GM18951 (cell line): ENCODE data around the gene GTF3C2.

Source experiments
- POLR2A ChIP-seq: IDR thresholded peaks from 4 replicates; pipeline ENCODE4 v1.6.1; 2011; ENCODE audit warnings: mild to moderate bottlenecking; ENCODE audit not compliant: insufficient read length, insufficient read depth; ENCODE audit errors: extremely low read depth
- in situ Hi-C: fragments of 300-500 bp; cut with MboI; formaldehyde crosslinking; loops from one replicate; pipeline ENCODE4 v1.12.0; 2022; ENCODE audit warnings: low sequenced_read_pairs, mixed read lengths, inconsistent platforms; ENCODE audit not compliant: unreplicated experiment

The GTF3C2 gene

DNA sequence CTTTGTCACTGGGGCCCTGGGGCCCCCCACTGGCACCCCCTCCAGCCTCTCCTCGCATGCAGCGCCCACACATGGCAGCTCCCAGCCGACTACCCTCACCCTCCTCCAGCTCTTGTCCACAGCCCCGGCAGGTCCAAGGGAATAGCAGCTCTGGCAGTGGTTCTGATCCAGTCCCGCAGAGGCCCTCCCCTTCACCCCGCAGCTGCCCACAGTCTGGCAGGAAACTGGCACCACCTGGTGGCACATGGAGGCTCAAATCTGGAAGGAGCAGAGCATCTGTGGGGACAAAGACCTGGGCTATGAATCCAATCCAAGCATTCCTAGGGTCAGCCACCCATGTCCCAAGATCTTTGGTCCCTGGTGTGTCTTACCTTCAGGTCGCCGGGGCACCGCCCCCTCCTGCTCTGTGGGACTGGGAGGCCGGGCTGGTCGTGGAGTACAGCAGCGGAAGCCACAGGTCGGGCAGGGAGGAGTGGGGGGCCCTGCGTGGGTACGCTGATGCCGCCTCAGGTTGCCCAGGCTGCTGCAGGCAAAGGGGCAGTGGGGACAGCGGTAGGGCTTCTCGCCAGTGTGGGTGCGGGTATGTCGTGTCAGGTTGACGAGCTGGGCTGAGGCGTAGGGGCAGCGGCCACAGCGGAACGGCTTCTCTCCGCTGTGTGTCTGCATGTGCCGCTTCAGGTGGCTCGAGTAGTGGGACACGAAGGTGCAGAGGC lies 21.7 kb upstream of the GTF3C2 start:
- in situ Hi-C loops = no loop called here
- peak; percentile 18 for TF ChIP-seq POLR2A

GRCh38 chr2:27377618-27378095 lies 21.1 kb upstream of the GTF3C2 start:
- in situ Hi-C loops = no loop called here
- TF ChIP-seq POLR2A = peak; percentile 7

GRCh38 chr2:27376866-27377617 lies 20.5 kb upstream of the GTF3C2 start:
- TF ChIP-seq POLR2A = peak; percentile 0
- in situ Hi-C loops = no loop called here

DNA sequence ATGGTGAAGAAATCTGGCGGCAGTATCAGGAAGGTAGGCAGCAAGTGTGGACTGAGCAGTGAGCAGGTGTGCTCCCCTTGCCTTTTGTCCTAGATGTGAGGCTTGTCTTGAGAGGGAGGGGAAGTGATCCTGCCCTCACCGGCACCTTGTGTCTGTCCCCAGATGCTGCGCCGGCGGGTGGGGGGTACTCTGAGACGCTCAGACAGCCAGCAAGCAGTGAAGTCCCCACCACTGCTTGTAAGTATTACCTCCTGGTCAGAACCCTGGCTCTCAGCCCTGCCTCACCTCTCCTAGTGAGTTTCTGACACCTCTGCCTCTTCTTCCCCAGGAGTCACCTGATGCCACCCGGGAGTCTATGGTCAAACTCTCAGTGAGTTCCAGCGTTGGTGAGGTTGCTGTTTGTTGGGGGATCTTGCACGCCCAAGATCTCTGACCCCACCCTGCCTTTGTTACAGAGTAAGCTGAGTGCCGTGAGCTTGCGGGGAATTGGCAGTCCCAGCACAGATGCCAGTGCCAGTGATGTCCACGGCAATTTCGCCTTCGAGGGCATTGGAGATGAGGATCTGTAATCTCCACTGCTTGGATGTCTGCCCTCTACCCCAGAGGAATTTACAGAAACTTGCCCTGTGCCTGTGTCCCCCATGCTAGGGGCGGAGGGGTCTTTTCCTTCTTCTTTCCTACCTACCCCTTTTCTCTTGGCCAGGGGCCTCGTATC lies 19.7 kb upstream of the GTF3C2 start:
- in situ Hi-C loops = no loop called here

DNA sequence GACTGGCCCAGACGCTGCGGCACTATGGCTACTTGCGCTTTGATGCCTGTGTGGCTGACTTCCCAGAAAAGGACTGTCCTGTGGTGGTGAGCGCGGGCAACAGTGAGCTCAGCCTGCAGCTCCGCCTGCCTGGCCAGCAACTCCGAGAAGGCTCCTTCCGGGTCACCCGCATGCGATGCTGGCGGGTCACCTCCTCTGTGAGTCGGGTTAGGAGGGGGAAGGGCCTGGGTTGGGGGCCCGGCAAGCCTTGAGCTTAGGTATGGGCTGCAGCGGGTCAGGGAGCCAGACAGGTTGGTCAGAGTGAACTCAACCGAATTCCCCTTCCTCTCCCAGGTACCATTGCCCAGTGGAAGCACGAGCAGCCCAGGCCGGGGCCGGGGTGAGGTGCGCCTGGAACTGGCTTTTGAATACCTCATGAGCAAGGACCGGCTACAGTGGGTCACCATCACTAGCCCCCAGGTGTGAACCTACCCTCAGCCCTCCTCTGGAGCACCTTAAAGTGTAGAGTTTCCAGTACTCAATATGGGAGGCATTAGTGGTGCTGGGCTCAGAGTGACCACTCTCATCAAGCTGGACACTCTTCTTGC lies 19.0 kb upstream of the GTF3C2 start:
- TF ChIP-seq POLR2A = no peak
- in situ Hi-C loops = no loop called here

More for the DNA sequence above, 19.7 kb upstream of the GTF3C2 start:
- no peak for TF ChIP-seq POLR2A

- TF ChIP-seq POLR2A = peak; percentile 22
- in situ Hi-C loops = no loop called here
Measured at GRCh38 chr2:27373567-27373966, 17.0 kb upstream of the GTF3C2 start.

GRCh38 chr2:27372937-27373336 lies 16.4 kb upstream of the GTF3C2 start:
- TF ChIP-seq POLR2A = no peak
- in situ Hi-C loops = no loop called here

DNA sequence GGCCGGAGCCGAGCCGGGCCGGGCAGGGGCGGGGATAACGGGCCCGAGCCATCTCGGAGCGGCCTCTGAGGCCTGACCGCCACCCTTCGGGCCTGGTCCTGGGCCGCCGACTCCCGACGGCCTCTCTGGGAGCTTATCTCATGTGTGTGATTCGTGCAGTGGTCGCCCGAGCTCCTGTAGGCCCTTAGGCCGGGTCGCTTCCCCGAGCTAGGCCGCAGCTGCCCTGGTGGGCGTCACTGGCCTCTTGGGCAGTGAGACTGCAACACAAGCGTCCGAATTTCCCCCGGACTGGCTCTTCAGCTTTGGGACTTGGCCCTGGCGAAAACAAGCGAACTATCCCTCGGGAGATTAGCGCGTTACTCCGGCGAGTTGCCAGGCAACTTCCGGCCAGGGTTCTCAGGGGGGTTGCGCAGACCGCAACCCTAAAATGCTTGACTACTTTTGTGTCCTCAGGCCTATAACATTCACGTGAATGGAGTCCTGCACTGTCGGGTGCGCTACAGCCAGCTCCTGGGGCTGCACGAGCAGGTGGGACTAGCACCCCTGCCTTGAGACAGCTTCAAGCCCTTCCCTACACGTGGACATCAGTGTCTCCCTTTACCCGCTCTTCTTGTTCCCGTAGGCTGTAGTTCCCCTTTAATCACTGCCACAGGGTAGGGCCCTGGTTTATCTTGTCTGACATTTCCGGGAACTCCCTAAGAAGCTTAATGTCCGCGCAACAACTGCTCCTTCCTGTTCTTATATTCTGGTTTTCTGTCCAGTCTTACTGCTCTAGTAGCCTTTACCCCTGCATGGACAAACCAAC lies 14.5 kb upstream of the GTF3C2 start:
- TF ChIP-seq POLR2A = peak; percentile 53
- in situ Hi-C loops = no loop called here

DNA sequence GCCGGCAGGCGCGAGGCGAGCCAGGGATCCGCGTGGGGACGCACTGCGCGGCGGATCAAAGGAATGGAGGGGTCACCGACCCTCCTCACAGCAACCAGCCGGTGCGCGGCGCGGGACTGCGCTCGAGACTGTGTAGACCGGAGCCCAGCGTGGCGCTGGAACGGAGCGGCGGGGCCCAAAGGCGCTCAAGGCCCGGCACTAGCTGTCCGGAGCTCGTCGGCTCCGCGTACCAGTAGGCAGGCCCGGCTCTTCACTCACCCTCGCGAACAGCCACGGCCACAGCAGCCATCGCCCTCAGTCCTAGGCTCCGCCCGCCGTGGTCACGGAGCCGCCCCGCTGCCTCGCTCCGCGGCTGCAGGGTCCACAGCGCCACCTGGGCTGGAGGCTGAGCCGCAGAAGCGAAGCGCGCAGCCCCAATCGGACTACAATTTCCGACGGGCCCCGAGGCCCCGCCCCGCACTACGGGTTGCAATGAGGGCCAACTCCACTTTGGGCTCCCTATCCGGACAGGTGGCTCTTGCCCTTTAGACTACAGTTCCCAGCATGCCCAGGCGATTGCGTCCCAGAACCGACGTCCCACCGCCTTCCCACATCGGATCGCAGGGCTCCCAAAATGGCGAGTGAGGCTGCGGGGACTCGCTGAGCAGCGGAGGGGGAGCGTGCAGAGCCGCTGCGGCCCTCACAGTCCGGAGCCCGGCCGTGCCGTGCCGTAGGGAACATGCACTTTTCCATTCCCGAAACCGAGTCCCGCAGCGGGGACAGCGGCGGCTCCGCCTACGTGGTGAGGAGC lies 13.7 kb upstream of the GTF3C2 start, which contains the start of the genes EIF2B4 and SNX17:
TSS of gene EIF2B4 (minus strand) at position 313 of the 790 bp plus-strand sequence. CDS start at position 289, 24 bp downstream.
TSS of gene SNX17 (plus strand) at position 591 of the 790 bp plus-strand sequence. CDS start at position 719, 128 bp downstream.
- in situ Hi-C loops = no loop called here
- peak; percentile 89 for TF ChIP-seq POLR2A

- no peak for TF ChIP-seq POLR2A
- in situ Hi-C loops = no loop called here
Measured at GRCh38 chr2:27369471-27370025, 13.0 kb upstream of the GTF3C2 start.

- in situ Hi-C loops = no loop called here
- TF ChIP-seq POLR2A = no peak
Measured at GRCh38 chr2:27363933-27364332, 7.4 kb upstream of the GTF3C2 start.

GRCh38 chr2:27362678-27363420 lies 6.3 kb upstream of the GTF3C2 start:
- in situ Hi-C loops = no loop called here
- TF ChIP-seq POLR2A = no peak
